ENCODE data around the gene MACROD2. TPM values are rescaled to one million over a fixed set of nuclear protein-coding genes. Genes with fewer than 3 reads are reported as not detected.

The MACROD2 gene
- total RNA-seq, 1 donor from 2014 or later: not detected

GRCh38 chr20:14497004-14497403 lies 501.7 kb downstream of the MACROD2 start:
- no peaks in the 10 kb centered on the region for H3K27me3 Mint-ChIP-seq (ENCODE audit: insufficient read depth)
- no peaks in the 10 kb centered on the region for H3K4me1 Mint-ChIP-seq (ENCODE audit: low read depth)
- no peak overlapping the region for H3K4me3 Mint-ChIP-seq
- no peak overlapping the region for H3K27ac Mint-ChIP-seq
- H3K9me3 Mint-ChIP-seq: peaks cover 10% of the 10 kb centered on the region
- no peaks in the 10 kb centered on the region for H3K36me3 Mint-ChIP-seq (ENCODE audit: low read depth)
- intact Hi-C loops (cut with micrococcal nuclease): no loop called here
- DNase-seq (ENCODE audit: low spot score): no peak

- Mint-ChIP-seq H3K4me3 (no peak overlapping the region), H3K27ac (no peak overlapping the region), H3K36me3 (ENCODE audit: low read depth) (no peaks in the 10 kb centered on the region), H3K27me3 (ENCODE audit: insufficient read depth) (no peaks in the 10 kb centered on the region), H3K9me3 (peaks cover 10% of the 10 kb centered on the region), H3K4me1 (ENCODE audit: low read depth) (no peaks in the 10 kb centered on the region)
- intact Hi-C loops (cut with micrococcal nuclease): no loop called here
- DNase-seq (ENCODE audit: low spot score): no peak
Measured at GRCh38 chr20:14498772-14499171, 503.5 kb downstream of the MACROD2 start.

- no peaks in the 10 kb centered on the region for H3K36me3 Mint-ChIP-seq (ENCODE audit: low read depth)
- no peak overlapping the region for H3K27ac Mint-ChIP-seq
- no peak overlapping the region for H3K4me3 Mint-ChIP-seq
- no peaks in the 10 kb centered on the region for H3K27me3 Mint-ChIP-seq (ENCODE audit: insufficient read depth)
- no peak for DNase-seq (ENCODE audit: low spot score)
- H3K9me3 Mint-ChIP-seq: peaks cover 2% of the 10 kb centered on the region
- intact Hi-C loops (cut with micrococcal nuclease): no loop called here
- no peaks in the 10 kb centered on the region for H3K4me1 Mint-ChIP-seq (ENCODE audit: low read depth)
Measured at GRCh38 chr20:14505476-14505875, 510.2 kb downstream of the MACROD2 start.

- no peak overlapping the region for H3K27ac Mint-ChIP-seq
Measured at GRCh38 chr20:14507711-14508110, 512.4 kb downstream of the MACROD2 start.

GRCh38 chr20:14510341-14510740 lies 515.0 kb downstream of the MACROD2 start:
- H3K4me3 Mint-ChIP-seq: no peak overlapping the region
- H3K27me3 Mint-ChIP-seq (ENCODE audit: insufficient read depth): no peaks in the 10 kb centered on the region
- no peak for DNase-seq (ENCODE audit: low spot score)
- no peaks in the 10 kb centered on the region for H3K36me3 Mint-ChIP-seq (ENCODE audit: low read depth)
- peaks cover 6% of the 10 kb centered on the region for H3K9me3 Mint-ChIP-seq
- intact Hi-C loops (cut with micrococcal nuclease): no loop called here
- H3K27ac Mint-ChIP-seq: no peak overlapping the region
- no peaks in the 10 kb centered on the region for H3K4me1 Mint-ChIP-seq (ENCODE audit: low read depth)

More at GRCh38 chr20:14507711-14508110, 512.4 kb downstream of the MACROD2 start:
- H3K9me3 Mint-ChIP-seq: peaks cover 6% of the 10 kb centered on the region
- no peaks in the 10 kb centered on the region for H3K36me3 Mint-ChIP-seq (ENCODE audit: low read depth)
- H3K27me3 Mint-ChIP-seq (ENCODE audit: insufficient read depth): no peaks in the 10 kb centered on the region
- intact Hi-C loops (cut with micrococcal nuclease): no loop called here
- no peak for DNase-seq (ENCODE audit: low spot score)
- H3K4me3 Mint-ChIP-seq: no peak overlapping the region
- no peaks in the 10 kb centered on the region for H3K4me1 Mint-ChIP-seq (ENCODE audit: low read depth)

- H3K36me3 Mint-ChIP-seq (ENCODE audit: low read depth): no peaks in the 10 kb centered on the region
- DNase-seq (ENCODE audit: low spot score): no peak
- intact Hi-C loops (cut with micrococcal nuclease): no loop called here
- H3K27me3 Mint-ChIP-seq (ENCODE audit: insufficient read depth): no peaks in the 10 kb centered on the region
- H3K27ac Mint-ChIP-seq: no peak overlapping the region
- no peaks in the 10 kb centered on the region for H3K4me1 Mint-ChIP-seq (ENCODE audit: low read depth)
- no peak overlapping the region for H3K4me3 Mint-ChIP-seq
- peaks cover 6% of the 10 kb centered on the region for H3K9me3 Mint-ChIP-seq
Measured at GRCh38 chr20:14512839-14513238, 517.5 kb downstream of the MACROD2 start.

GRCh38 chr20:14518648-14519047 lies 523.3 kb downstream of the MACROD2 start:
- no peaks in the 10 kb centered on the region for H3K36me3 Mint-ChIP-seq (ENCODE audit: low read depth)
- peaks cover 11% of the 10 kb centered on the region for H3K9me3 Mint-ChIP-seq
- intact Hi-C loops (cut with micrococcal nuclease): no loop called here
- DNase-seq (ENCODE audit: low spot score): no peak
- no peaks in the 10 kb centered on the region for H3K4me1 Mint-ChIP-seq (ENCODE audit: low read depth)
- H3K27ac Mint-ChIP-seq: no peak overlapping the region
- no peak overlapping the region for H3K4me3 Mint-ChIP-seq
- no peaks in the 10 kb centered on the region for H3K27me3 Mint-ChIP-seq (ENCODE audit: insufficient read depth)

- no peaks in the 10 kb centered on the region for H3K36me3 Mint-ChIP-seq (ENCODE audit: low read depth)
- intact Hi-C loops (cut with micrococcal nuclease): no loop called here
- no peaks in the 10 kb centered on the region for H3K27me3 Mint-ChIP-seq (ENCODE audit: insufficient read depth)
- H3K4me1 Mint-ChIP-seq (ENCODE audit: low read depth): no peaks in the 10 kb centered on the region
- DNase-seq (ENCODE audit: low spot score): no peak
- peaks cover 11% of the 10 kb centered on the region for H3K9me3 Mint-ChIP-seq
- no peak overlapping the region for H3K4me3 Mint-ChIP-seq
- H3K27ac Mint-ChIP-seq: no peak overlapping the region
Measured at GRCh38 chr20:14521016-14521415, 525.7 kb downstream of the MACROD2 start.

GRCh38 chr20:14521436-14521835 lies 526.1 kb downstream of the MACROD2 start:
- no peaks in the 10 kb centered on the region for H3K4me1 Mint-ChIP-seq (ENCODE audit: low read depth)
- no peaks in the 10 kb centered on the region for H3K36me3 Mint-ChIP-seq (ENCODE audit: low read depth)
- no peaks in the 10 kb centered on the region for H3K27me3 Mint-ChIP-seq (ENCODE audit: insufficient read depth)
- no peak overlapping the region for H3K4me3 Mint-ChIP-seq
- DNase-seq (ENCODE audit: low spot score): no peak
- H3K9me3 Mint-ChIP-seq: peaks cover 11% of the 10 kb centered on the region
- no peak overlapping the region for H3K27ac Mint-ChIP-seq
- intact Hi-C loops (cut with micrococcal nuclease): no loop called here

- Mint-ChIP-seq H3K27ac (no peak overlapping the region), H3K4me3 (no peak overlapping the region), H3K4me1 (ENCODE audit: low read depth) (no peaks in the 10 kb centered on the region), H3K36me3 (ENCODE audit: low read depth) (no peaks in the 10 kb centered on the region), H3K27me3 (ENCODE audit: insufficient read depth) (no peaks in the 10 kb centered on the region), H3K9me3 (peaks cover 15% of the 10 kb centered on the region)
- intact Hi-C loops (cut with micrococcal nuclease): no loop called here
- no peak for DNase-seq (ENCODE audit: low spot score)
Measured at GRCh38 chr20:14522595-14522994, 527.3 kb downstream of the MACROD2 start.

- DNase-seq (ENCODE audit: low spot score): no peak
- Mint-ChIP-seq H3K4me3 (no peak overlapping the region), H3K27ac (no peak overlapping the region), H3K9me3 (peaks cover 15% of the 10 kb centered on the region), H3K27me3 (ENCODE audit: insufficient read depth) (no peaks in the 10 kb centered on the region), H3K4me1 (ENCODE audit: low read depth) (no peaks in the 10 kb centered on the region), H3K36me3 (ENCODE audit: low read depth) (no peaks in the 10 kb centered on the region)
- intact Hi-C loops (cut with micrococcal nuclease): no loop called here
Measured at GRCh38 chr20:14523090-14523489, 527.8 kb downstream of the MACROD2 start.

- H3K27me3 Mint-ChIP-seq (ENCODE audit: insufficient read depth): no peaks in the 10 kb centered on the region
- H3K4me3 Mint-ChIP-seq: no peak overlapping the region
- intact Hi-C loops (cut with micrococcal nuclease): no loop called here
- no peaks in the 10 kb centered on the region for H3K36me3 Mint-ChIP-seq (ENCODE audit: low read depth)
- no peaks in the 10 kb centered on the region for H3K4me1 Mint-ChIP-seq (ENCODE audit: low read depth)
- no peak overlapping the region for H3K27ac Mint-ChIP-seq
- H3K9me3 Mint-ChIP-seq: peaks cover 22% of the 10 kb centered on the region
- no peak for DNase-seq (ENCODE audit: low spot score)
Measured at GRCh38 chr20:14525426-14525825, 530.1 kb downstream of the MACROD2 start.

- H3K4me3 Mint-ChIP-seq: no peak overlapping the region
- H3K4me1 Mint-ChIP-seq (ENCODE audit: low read depth): no peaks in the 10 kb centered on the region
- H3K27me3 Mint-ChIP-seq (ENCODE audit: insufficient read depth): no peaks in the 10 kb centered on the region
- peaks cover 22% of the 10 kb centered on the region for H3K9me3 Mint-ChIP-seq
- H3K36me3 Mint-ChIP-seq (ENCODE audit: low read depth): no peaks in the 10 kb centered on the region
- no peak for DNase-seq (ENCODE audit: low spot score)
- no peak overlapping the region for H3K27ac Mint-ChIP-seq
- intact Hi-C loops (cut with micrococcal nuclease): no loop called here
Measured at GRCh38 chr20:14526891-14527290, 531.6 kb downstream of the MACROD2 start.

- DNase-seq (ENCODE audit: low spot score): no peak
- peaks cover 15% of the 10 kb centered on the region for H3K9me3 Mint-ChIP-seq
- H3K36me3 Mint-ChIP-seq (ENCODE audit: low read depth): no peaks in the 10 kb centered on the region
- no peak overlapping the region for H3K4me3 Mint-ChIP-seq
- no peaks in the 10 kb centered on the region for H3K4me1 Mint-ChIP-seq (ENCODE audit: low read depth)
- intact Hi-C loops (cut with micrococcal nuclease): no loop called here
- H3K27ac Mint-ChIP-seq: no peak overlapping the region
- H3K27me3 Mint-ChIP-seq (ENCODE audit: insufficient read depth): no peaks in the 10 kb centered on the region
Measured at GRCh38 chr20:14531786-14532185, 536.5 kb downstream of the MACROD2 start.
